Trophoblast cell (in vitro differentiated cells and primary cell): ENCODE results near the gene CIT.
A peak's percentile ranks its signal among the peaks of the same experiment; 100 is the strongest.

Source experiments
- DNase-seq, 2 donors: peaks; one replicate each; pipeline ENCODE4 v3.0.0-alpha.2; 2016
- H2AFZ ChIP-seq: 2 replicates; pipeline ENCODE4 v1.6.1; 2013; ENCODE audit warnings: low read length, moderate library complexity, mild to moderate bottlenecking; ENCODE audit not compliant: insufficient read depth, poor library complexity
- H2AK5ac ChIP-seq: 2 replicates; pipeline ENCODE4 v1.6.1; 2013; ENCODE audit warnings: mild to moderate bottlenecking, low read length
- H2BK120ac ChIP-seq: 2 replicates; pipeline ENCODE4 v1.6.1; 2013; ENCODE audit warnings: low read length, mild to moderate bottlenecking, moderate library complexity; ENCODE audit not compliant: insufficient read depth, poor library complexity
- H2BK12ac ChIP-seq: 2 replicates; pipeline ENCODE4 v1.6.1; 2013; ENCODE audit warnings: mild to moderate bottlenecking, low read length, moderate library complexity
- H2BK5ac ChIP-seq: 2 replicates; pipeline ENCODE4 v1.6.1; 2013; ENCODE audit warnings: low read length, low read depth, moderate library complexity, mild to moderate bottlenecking; ENCODE audit not compliant: poor library complexity
- H3K14ac ChIP-seq: 2 replicates; pipeline ENCODE4 v1.6.1; 2013; ENCODE audit warnings: mild to moderate bottlenecking, low read length
- H3K18ac ChIP-seq: 2 replicates; pipeline ENCODE4 v1.6.1; 2013; ENCODE audit warnings: mild to moderate bottlenecking, low read length
- H3K23ac ChIP-seq: 2 replicates; pipeline ENCODE4 v1.6.1; 2013; ENCODE audit warnings: low read length
- H3K27ac ChIP-seq: 2 replicates; pipeline ENCODE4 v1.5.1; 2013; ENCODE audit warnings: low read depth, mild to moderate bottlenecking, inconsistent platforms, low read length, moderate library complexity
- H3K27me3 ChIP-seq: 2 replicates; pipeline ENCODE4 v1.6.1; 2013; ENCODE audit warnings: inconsistent platforms, mild to moderate bottlenecking, low read length, moderate library complexity; ENCODE audit not compliant: insufficient read depth
- H3K36me3 ChIP-seq, 2 experiments: 1 replicate in 1 of 2; 2 replicates in 1 of 2; pipeline ENCODE4 v1.6.1; 2013; ENCODE audit warnings: low read length in 2 of 2, mild to moderate bottlenecking in 2 of 2, moderate library complexity in 1 of 2; ENCODE audit not compliant: insufficient read depth in 2 of 2, control insufficient read depth in 1 of 2
- H3K4ac ChIP-seq: 2 replicates; pipeline ENCODE4 v1.6.1; 2013; ENCODE audit warnings: low read depth, mild to moderate bottlenecking, low read length, moderate library complexity
- H3K4me1 ChIP-seq, 2 experiments: 1 replicate in 1 of 2; 2 replicates in 1 of 2; pipeline ENCODE4 v1.6.1; 2013; ENCODE audit warnings: low read length in 2 of 2, mild to moderate bottlenecking in 2 of 2, moderate library complexity in 1 of 2; ENCODE audit not compliant: insufficient read depth in 2 of 2, control insufficient read depth in 1 of 2
- H3K4me2 ChIP-seq: 2 replicates; pipeline ENCODE4 v1.6.1; 2013; ENCODE audit warnings: inconsistent platforms, mild to moderate bottlenecking, low read length, moderate library complexity
- H3K4me3 ChIP-seq: 2 replicates; pipeline ENCODE4 v1.5.1; 2013; ENCODE audit warnings: mild to moderate bottlenecking, low read depth, low read length, inconsistent platforms
- H3K79me1 ChIP-seq: one replicate; pipeline ENCODE4 v1.6.1; 2013; ENCODE audit warnings: low read length
- H3K79me2 ChIP-seq: 2 replicates; pipeline ENCODE4 v1.6.1; 2013; ENCODE audit warnings: low read length, mild to moderate bottlenecking; ENCODE audit not compliant: control insufficient read depth, insufficient read depth, poor library complexity
- H3K9ac ChIP-seq: 2 replicates; pipeline ENCODE4 v1.6.1; 2013; ENCODE audit warnings: mild to moderate bottlenecking, low read length
- H3K9me3 ChIP-seq: 2 replicates; pipeline ENCODE4 v1.6.1; 2013; ENCODE audit warnings: low read depth, mild to moderate bottlenecking, control low read depth, inconsistent platforms, low read length; ENCODE audit not compliant: insufficient read depth
- H4K12ac ChIP-seq: 2 replicates; pipeline ENCODE4 v1.6.1; 2013; ENCODE audit warnings: low read depth, mild to moderate bottlenecking, low read length, moderate library complexity
- H4K8ac ChIP-seq: 2 replicates; pipeline ENCODE4 v1.6.1; 2013; ENCODE audit warnings: low read depth, mild to moderate bottlenecking, low read length, moderate library complexity
- H4K91ac ChIP-seq: one replicate; pipeline ENCODE4 v1.6.1; 2013; ENCODE audit warnings: low read depth, mild to moderate bottlenecking, low read length, moderate library complexity
- WGBS: extraction: QIAGEN DNeasy Blood & Tissue Kit; methylation state at CpG from one replicate; pipeline ENCODE4 v1.1.7; 2013; ENCODE audit warnings: missing lambda C conversion rate; ENCODE audit not compliant: insufficient read length, insufficient coverage; ENCODE audit errors: extremely low coverage; 5-methylcytosine and 5-hydroxymethylcytosine counted together

Gene CIT

GRCh38 chr12:119809023-119809422, 68.1 kb downstream of the CIT start:
- no peak overlapping the region for H2BK12ac ChIP-seq
- H4K91ac ChIP-seq, result no peak overlapping the region
- no peak overlapping the region for H4K12ac ChIP-seq
- no peaks in the 10 kb centered on the region for H3K79me2 ChIP-seq
- DNase-seq, result no peak
- H3K27me3 ChIP-seq, result no peaks in the 10 kb centered on the region
- no peak overlapping the region for H3K23ac ChIP-seq
- H3K14ac ChIP-seq, result no peak overlapping the region
- H2BK120ac ChIP-seq, result no peak overlapping the region
- H3K4me3 ChIP-seq, result no peak overlapping the region
- no peak overlapping the region for H2AK5ac ChIP-seq
- H3K27ac ChIP-seq, result no peak overlapping the region
- H3K9me3 ChIP-seq, result no peaks in the 10 kb centered on the region
- no peak overlapping the region for H3K18ac ChIP-seq
- WGBS, result no CpG with 5 or more reads among the region's 2 CpGs
- H2BK5ac ChIP-seq, result no peak overlapping the region
- peaks cover 2 to 4% of the 10 kb centered on the region in 2 experiments for H3K4me1 ChIP-seq
- H3K36me3 ChIP-seq, result no peaks in the 10 kb centered on the region
- no peak overlapping the region for H3K4me2 ChIP-seq
- H3K79me1 ChIP-seq, result no peaks in the 10 kb centered on the region
- no peak overlapping the region for H3K9ac ChIP-seq
- no peak overlapping the region for H3K4ac ChIP-seq
- no peak overlapping the region for H4K8ac ChIP-seq
- no peak overlapping the region for H2AFZ ChIP-seq

DNA sequence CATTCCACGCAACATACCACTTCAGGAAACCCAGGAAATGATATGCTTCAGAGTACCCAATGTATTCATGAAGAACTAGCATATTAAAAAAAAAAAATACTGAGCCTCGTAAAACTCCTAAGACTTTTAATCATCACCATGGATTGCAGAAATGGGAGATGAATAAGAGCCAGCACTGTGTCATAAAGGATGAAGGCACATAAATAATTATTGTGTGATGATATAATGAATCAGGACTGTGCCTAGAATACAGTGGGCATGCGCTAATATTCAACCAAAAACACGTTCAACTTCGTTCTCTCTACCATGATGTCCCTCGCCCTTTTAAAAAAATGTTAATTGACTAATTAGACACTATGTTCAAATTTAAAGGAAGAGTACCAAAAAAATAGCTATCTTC, 68.7 kb downstream of the CIT start:
- no peaks in the 10 kb centered on the region for H3K79me1 ChIP-seq
- no peak overlapping the region for H4K91ac ChIP-seq
- no peak overlapping the region for H2AFZ ChIP-seq
- H3K4me2 ChIP-seq, result no peak overlapping the region
- no peak overlapping the region for H4K8ac ChIP-seq
- no peaks in the 10 kb centered on the region for H3K27me3 ChIP-seq
- H3K79me2 ChIP-seq, result no peaks in the 10 kb centered on the region
- H2BK12ac ChIP-seq, result no peak overlapping the region
- H3K23ac ChIP-seq, result no peak overlapping the region
- DNase-seq, result no peak
- H3K4me3 ChIP-seq, result no peak overlapping the region
- no CpG with 5 or more reads among the region's 6 CpGs for WGBS
- no peak overlapping the region for H3K27ac ChIP-seq
- H2BK5ac ChIP-seq, result no peak overlapping the region
- H3K4me1 ChIP-seq, result peaks cover 6 to 8% of the 10 kb centered on the region in 2 experiments
- no peaks in the 10 kb centered on the region for H3K36me3 ChIP-seq
- H2AK5ac ChIP-seq, result no peak overlapping the region
- no peak overlapping the region for H4K12ac ChIP-seq
- H3K9ac ChIP-seq, result no peak overlapping the region
- no peaks in the 10 kb centered on the region for H3K9me3 ChIP-seq
- no peak overlapping the region for H3K14ac ChIP-seq
- no peak overlapping the region for H2BK120ac ChIP-seq
- H3K4ac ChIP-seq, result no peak overlapping the region
- no peak overlapping the region for H3K18ac ChIP-seq

DNA sequence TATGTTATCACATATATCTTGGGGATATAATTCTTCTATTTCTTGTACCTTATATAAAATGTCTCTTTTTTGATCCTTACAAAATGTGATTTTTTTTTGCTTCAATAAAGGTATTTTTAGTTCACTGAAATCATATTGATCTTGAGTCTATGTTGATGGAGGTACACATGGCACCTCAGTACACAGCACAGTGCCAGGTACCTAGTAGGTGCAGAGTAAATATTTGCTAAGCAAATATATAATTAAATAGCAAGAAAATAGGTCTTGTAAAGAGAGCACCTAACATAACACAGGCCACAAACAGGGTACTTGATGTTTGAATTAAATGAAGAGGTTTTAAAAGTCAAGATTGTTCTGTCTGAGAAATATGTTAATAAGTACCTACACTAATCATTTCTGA, 69.7 kb downstream of the CIT start:
- H4K12ac ChIP-seq, result no peak overlapping the region
- no peaks in the 10 kb centered on the region for H3K27me3 ChIP-seq
- no peak overlapping the region for H3K4me2 ChIP-seq
- no peak overlapping the region for H4K8ac ChIP-seq
- H3K4ac ChIP-seq, result no peak overlapping the region
- no peak overlapping the region for H4K91ac ChIP-seq
- no peak overlapping the region for H2BK12ac ChIP-seq
- no peak for DNase-seq
- no peak overlapping the region for H2AK5ac ChIP-seq
- H2BK5ac ChIP-seq, result no peak overlapping the region
- no peak overlapping the region for H3K18ac ChIP-seq
- H3K27ac ChIP-seq, result no peak overlapping the region
- no peaks in the 10 kb centered on the region for H3K79me2 ChIP-seq
- H3K14ac ChIP-seq, result no peak overlapping the region
- no peaks in the 10 kb centered on the region for H3K36me3 ChIP-seq
- H2BK120ac ChIP-seq, result no peak overlapping the region
- H2AFZ ChIP-seq, result no peak overlapping the region
- H3K4me3 ChIP-seq, result no peak overlapping the region
- peaks cover 7 to 9% of the 10 kb centered on the region in 2 experiments for H3K4me1 ChIP-seq
- no peaks in the 10 kb centered on the region for H3K9me3 ChIP-seq
- H3K23ac ChIP-seq, result no peak overlapping the region
- no peaks in the 10 kb centered on the region for H3K79me1 ChIP-seq
- H3K9ac ChIP-seq, result no peak overlapping the region

DNA sequence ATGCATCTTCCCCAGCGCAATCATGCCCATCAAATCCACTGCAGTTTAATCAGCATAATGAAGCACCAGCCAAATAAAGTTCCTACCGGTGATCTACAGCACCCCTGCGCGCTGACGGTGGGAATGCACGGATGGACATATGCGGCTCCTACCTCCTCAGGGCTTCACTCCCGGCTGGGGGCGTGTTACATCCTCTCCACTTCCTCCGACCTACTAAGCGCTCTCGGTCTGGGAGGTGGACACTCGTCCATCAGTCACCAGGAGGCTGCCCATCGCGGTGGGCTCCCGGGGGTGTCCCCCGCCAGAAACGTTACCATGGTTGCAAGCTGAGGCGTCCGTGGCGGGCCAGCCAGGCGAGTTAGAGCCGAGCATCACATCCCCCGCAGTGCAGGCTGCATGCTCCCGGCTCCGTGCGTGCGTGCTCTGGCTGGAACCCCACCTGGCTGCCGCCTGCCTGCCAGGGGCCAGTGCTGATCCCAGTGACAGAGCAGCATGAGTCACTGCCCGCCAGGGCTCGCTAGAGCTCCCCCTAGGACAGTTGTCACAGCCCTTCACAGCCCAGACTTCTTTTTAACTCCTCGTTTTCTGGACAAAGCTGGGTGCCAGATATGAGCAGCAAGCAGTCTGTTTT, 73.0 kb downstream of the CIT start:
- no peak overlapping the region for H2AK5ac ChIP-seq
- H4K8ac ChIP-seq, result no peak overlapping the region
- H3K27me3 ChIP-seq, result no peaks in the 10 kb centered on the region
- no peak overlapping the region for H3K18ac ChIP-seq
- no peaks in the 10 kb centered on the region for H3K79me1 ChIP-seq
- no peaks in the 10 kb centered on the region for H3K9me3 ChIP-seq
- no peak overlapping the region for H3K23ac ChIP-seq
- H3K14ac ChIP-seq, result no peak overlapping the region
- H4K12ac ChIP-seq, result no peak overlapping the region
- H2BK5ac ChIP-seq, result no peak overlapping the region
- no peak overlapping the region for H3K9ac ChIP-seq
- DNase-seq, result peak; percentile 32 to 61
- no peak overlapping the region for H2BK120ac ChIP-seq
- no peak overlapping the region for H2AFZ ChIP-seq
- H3K4me3 ChIP-seq, result no peak overlapping the region
- H2BK12ac ChIP-seq, result no peak overlapping the region
- H3K4me1 ChIP-seq, result peaks cover 7 to 9% of the 10 kb centered on the region in 2 experiments
- H3K79me2 ChIP-seq, result no peaks in the 10 kb centered on the region
- H3K4me2 ChIP-seq, result peak overlapping the region; percentile 60
- no peak overlapping the region for H3K27ac ChIP-seq
- H3K4ac ChIP-seq, result no peak overlapping the region
- no CpG with 5 or more reads among the region's 32 CpGs for WGBS
- H4K91ac ChIP-seq, result no peak overlapping the region
- no peaks in the 10 kb centered on the region for H3K36me3 ChIP-seq
